Loucy (cell line): ENCODE measurements around the gene DUS2.
"Not testable (repeated sequence)": the region's sequence is repeated elsewhere in the genome, so short reads cannot be mapped to it uniquely, and the experiment has no call there.

ENCODE experiments used
- H2AFZ ChIP-seq: fragments of 200-600 bp; sonication (generic); 2 replicates; pipeline ENCODE4 v1.6.0; 2016; ENCODE audit warnings: antibody characterized with exemption, mild to moderate bottlenecking, low read length, moderate library complexity
- H3F3A ChIP-seq: fragments of 200-600 bp; 2 replicates; pipeline ENCODE4 v1.6.0; 2016; ENCODE audit warnings: antibody characterized with exemption, low read depth, mild to moderate bottlenecking
- H3K27me3 ChIP-seq: fragments of 200-600 bp; sonication (generic); 2 replicates; pipeline ENCODE4 v1.6.1; 2014; ENCODE audit warnings: low read length, mild to moderate bottlenecking; ENCODE audit not compliant: insufficient read depth, poor library complexity, severe bottlenecking
- H3K36me3 ChIP-seq: fragments of 200-600 bp; sonication (generic); 2 replicates; pipeline ENCODE4 v1.6.1; 2016; ENCODE audit warnings: low read length; ENCODE audit not compliant: insufficient read depth
- H3K4me1 ChIP-seq: fragments of 200-600 bp; sonication (generic); 2 replicates; pipeline ENCODE4 v1.5.1; 2014; ENCODE audit warnings: low read length, mild to moderate bottlenecking; ENCODE audit not compliant: insufficient read depth, poor library complexity, severe bottlenecking
- H3K4me2 ChIP-seq: fragments of 200-600 bp; sonication (generic); 2 replicates; pipeline ENCODE4 v1.6.0; 2014; ENCODE audit warnings: antibody characterized with exemption, low read length, low read depth, mild to moderate bottlenecking; ENCODE audit not compliant: poor library complexity, severe bottlenecking
- H3K4me3 ChIP-seq: fragments of 200-600 bp; sonication (generic); 2 replicates; pipeline ENCODE4 v1.5.1; 2014; ENCODE audit warnings: low read length, mild to moderate bottlenecking, mixed read lengths; ENCODE audit not compliant: poor library complexity, severe bottlenecking
- H3K79me2 ChIP-seq: fragments of 200-600 bp; sonication (generic); 2 replicates; pipeline ENCODE4 v1.6.1; 2014; ENCODE audit warnings: low read length; ENCODE audit not compliant: insufficient read depth
- H3K9ac ChIP-seq: fragments of 200-600 bp; sonication (generic); 2 replicates; pipeline ENCODE4 v1.6.0; 2014; ENCODE audit warnings: mild to moderate bottlenecking, low read depth, low read length, moderate library complexity; ENCODE audit not compliant: poor library complexity, severe bottlenecking
- H3K9me2 ChIP-seq: fragments of 200-600 bp; sonication (generic); replicated peaks from 2 replicates; pipeline ENCODE4 v1.6.1; 2016; ENCODE audit warnings: low read depth, low read length, mixed read lengths
- H3K9me3 ChIP-seq: fragments of 200-600 bp; sonication (generic); 2 replicates; pipeline ENCODE4 v1.6.1; 2014; ENCODE audit warnings: mild to moderate bottlenecking, antibody characterized with exemption, low read length, low read depth; ENCODE audit not compliant: insufficient read depth
- H4K20me1 ChIP-seq: fragments of 200-600 bp; sonication (generic); 2 replicates; pipeline ENCODE4 v1.6.0; 2014; ENCODE audit warnings: antibody characterized with exemption, low read length, mild to moderate bottlenecking; ENCODE audit not compliant: insufficient read depth, poor library complexity, severe bottlenecking
- EZH2phosphoT487 ChIP-seq: fragments of 200-600 bp; IDR thresholded peaks from 2 replicates; pipeline ENCODE4 v1.6.1; 2018; ENCODE audit warnings: antibody characterized with exemption, mild to moderate bottlenecking, moderate library complexity, borderline replicate concordance
- TF ChIP-seq, protein P1 (sequence below): fragments of 200-600 bp; sonication (generic); conservative IDR thresholded peaks from 2 replicates; pipeline ENCODE4 v1.5.1; 2014; ENCODE audit warnings: mild to moderate bottlenecking, antibody characterized with exemption, low read length

DUS2 gene

DNA sequence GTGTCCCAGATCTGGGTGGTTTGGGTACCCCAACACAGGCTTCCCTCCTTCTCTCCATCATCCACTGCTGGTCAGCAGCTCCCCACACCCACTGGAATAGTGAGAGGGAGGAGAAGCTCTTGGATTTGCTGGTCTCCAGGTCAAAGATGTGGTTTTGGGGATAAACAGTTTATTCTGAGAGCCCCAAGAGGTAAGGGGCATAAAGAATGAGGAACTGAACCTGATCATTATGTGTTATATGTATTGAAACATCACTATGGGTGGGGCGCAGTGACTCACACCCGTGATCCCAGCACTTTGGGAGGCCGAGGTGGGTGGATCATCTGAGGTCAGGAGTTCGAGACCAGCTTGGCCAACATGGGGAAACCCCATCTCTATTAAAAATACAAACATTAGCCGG, 27.7 kb upstream of the DUS2 start:
- H3K4me1 ChIP-seq: peaks cover 22% of the 10 kb centered on the region
- H3K9ac ChIP-seq: no peak overlapping the region
- no peaks in the 10 kb centered on the region for H3K27me3 ChIP-seq
- H3K9me3 ChIP-seq: no peaks in the 10 kb centered on the region
- H3K79me2 ChIP-seq: no peaks in the 10 kb centered on the region
- H2AFZ ChIP-seq: no peak overlapping the region
- H3F3A ChIP-seq: peaks cover 11% of the 10 kb centered on the region; the same call in 1 of the 2 replicates
- no peak overlapping the region for H3K4me2 ChIP-seq
- no peak overlapping the region for H3K4me3 ChIP-seq
- TF ChIP-seq, protein P1, sequence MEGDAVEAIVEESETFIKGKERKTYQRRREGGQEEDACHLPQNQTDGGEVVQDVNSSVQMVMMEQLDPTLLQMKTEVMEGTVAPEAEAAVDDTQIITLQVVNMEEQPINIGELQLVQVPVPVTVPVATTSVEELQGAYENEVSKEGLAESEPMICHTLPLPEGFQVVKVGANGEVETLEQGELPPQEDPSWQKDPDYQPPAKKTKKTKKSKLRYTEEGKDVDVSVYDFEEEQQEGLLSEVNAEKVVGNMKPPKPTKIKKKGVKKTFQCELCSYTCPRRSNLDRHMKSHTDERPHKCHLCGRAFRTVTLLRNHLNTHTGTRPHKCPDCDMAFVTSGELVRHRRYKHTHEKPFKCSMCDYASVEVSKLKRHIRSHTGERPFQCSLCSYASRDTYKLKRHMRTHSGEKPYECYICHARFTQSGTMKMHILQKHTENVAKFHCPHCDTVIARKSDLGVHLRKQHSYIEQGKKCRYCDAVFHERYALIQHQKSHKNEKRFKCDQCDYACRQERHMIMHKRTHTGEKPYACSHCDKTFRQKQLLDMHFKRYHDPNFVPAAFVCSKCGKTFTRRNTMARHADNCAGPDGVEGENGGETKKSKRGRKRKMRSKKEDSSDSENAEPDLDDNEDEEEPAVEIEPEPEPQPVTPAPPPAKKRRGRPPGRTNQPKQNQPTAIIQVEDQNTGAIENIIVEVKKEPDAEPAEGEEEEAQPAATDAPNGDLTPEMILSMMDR: no peak
- TF ChIP-seq EZH2phosphoT487: no peak
- no peaks in the 10 kb centered on the region for H3K9me2 ChIP-seq
- no peaks in the 10 kb centered on the region for H3K36me3 ChIP-seq
- H4K20me1 ChIP-seq: no peaks in the 10 kb centered on the region

DNA sequence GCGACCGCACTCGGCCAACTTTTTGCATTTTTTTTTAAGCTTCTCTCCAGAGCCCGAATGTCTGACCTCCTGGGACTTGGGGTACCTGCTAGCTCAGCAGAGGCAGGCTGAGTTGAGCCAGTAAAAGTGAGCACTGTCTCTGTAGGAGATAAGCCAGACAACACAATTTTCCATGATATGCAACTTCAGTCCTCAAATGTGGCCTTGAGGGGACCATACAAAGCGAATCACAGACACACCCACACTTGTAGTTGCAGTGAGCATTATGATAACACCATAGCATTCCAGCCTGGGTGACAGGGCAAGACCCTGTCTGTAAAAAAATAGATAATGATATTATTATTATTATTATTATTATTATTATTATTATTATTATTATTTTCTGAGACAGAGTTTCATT, 26.4 kb upstream of the DUS2 start:
- no peak overlapping the region for H2AFZ ChIP-seq
- H3F3A ChIP-seq: peaks cover 11% of the 10 kb centered on the region; the same call in 1 of the 2 replicates
- peaks cover 25% of the 10 kb centered on the region for H3K4me1 ChIP-seq
- H3K27me3 ChIP-seq: no peaks in the 10 kb centered on the region
- no peaks in the 10 kb centered on the region for H3K9me3 ChIP-seq
- no peaks in the 10 kb centered on the region for H3K9me2 ChIP-seq
- no peak overlapping the region for H3K4me2 ChIP-seq
- no peaks in the 10 kb centered on the region for H3K36me3 ChIP-seq
- H3K9ac ChIP-seq: no peak overlapping the region
- no peaks in the 10 kb centered on the region for H4K20me1 ChIP-seq
- H3K4me3 ChIP-seq: no peak overlapping the region
- no peaks in the 10 kb centered on the region for H3K79me2 ChIP-seq
- no peak for TF ChIP-seq EZH2phosphoT487
- TF ChIP-seq, protein P1: no peak

DNA sequence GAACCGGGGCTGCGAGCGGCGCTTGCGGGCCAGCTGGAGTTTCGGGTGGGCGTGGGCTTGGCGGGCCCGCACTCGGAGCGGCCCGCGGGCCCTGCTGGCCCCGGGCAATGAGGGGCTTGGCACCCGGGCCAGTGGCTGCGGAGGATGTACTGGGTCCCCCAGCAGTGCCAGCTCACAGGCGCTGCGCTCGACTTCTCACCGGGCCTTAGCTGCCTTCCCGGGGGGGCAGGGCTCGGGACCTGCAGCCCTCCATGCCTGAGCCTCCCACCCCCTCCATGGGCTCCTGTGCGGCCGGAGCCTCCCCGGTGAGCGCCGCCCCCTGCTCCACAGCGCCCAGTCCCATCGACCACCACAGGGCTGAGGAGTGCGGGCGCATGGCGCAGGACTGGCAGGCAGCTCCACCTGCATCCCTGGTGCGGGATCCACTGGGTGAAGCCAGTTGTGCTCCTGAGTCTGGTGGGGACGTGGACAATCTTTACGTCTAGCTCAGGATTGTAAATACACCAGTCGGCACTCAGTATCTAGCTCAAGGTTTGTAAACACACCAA, 24.8 kb upstream of the DUS2 start:
- H3K27me3 ChIP-seq, H3K9me3 ChIP-seq, H3K36me3 ChIP-seq, H3K79me2 ChIP-seq, H2AFZ ChIP-seq, H3K9me2 ChIP-seq, H4K20me1 ChIP-seq: not testable (repeated sequence)
- Histone ChIP-seq H3K9ac (peak overlapping the region; percentile 42), H3K4me1 (peaks cover 25% of the 10 kb centered on the region), H3K4me3 (peak overlapping the region; percentile 70), H3F3A (peaks cover 11% of the 10 kb centered on the region; the same call in 1 of the 2 replicates), H3K4me2 (peak overlapping the region; percentile 72)

DNA sequence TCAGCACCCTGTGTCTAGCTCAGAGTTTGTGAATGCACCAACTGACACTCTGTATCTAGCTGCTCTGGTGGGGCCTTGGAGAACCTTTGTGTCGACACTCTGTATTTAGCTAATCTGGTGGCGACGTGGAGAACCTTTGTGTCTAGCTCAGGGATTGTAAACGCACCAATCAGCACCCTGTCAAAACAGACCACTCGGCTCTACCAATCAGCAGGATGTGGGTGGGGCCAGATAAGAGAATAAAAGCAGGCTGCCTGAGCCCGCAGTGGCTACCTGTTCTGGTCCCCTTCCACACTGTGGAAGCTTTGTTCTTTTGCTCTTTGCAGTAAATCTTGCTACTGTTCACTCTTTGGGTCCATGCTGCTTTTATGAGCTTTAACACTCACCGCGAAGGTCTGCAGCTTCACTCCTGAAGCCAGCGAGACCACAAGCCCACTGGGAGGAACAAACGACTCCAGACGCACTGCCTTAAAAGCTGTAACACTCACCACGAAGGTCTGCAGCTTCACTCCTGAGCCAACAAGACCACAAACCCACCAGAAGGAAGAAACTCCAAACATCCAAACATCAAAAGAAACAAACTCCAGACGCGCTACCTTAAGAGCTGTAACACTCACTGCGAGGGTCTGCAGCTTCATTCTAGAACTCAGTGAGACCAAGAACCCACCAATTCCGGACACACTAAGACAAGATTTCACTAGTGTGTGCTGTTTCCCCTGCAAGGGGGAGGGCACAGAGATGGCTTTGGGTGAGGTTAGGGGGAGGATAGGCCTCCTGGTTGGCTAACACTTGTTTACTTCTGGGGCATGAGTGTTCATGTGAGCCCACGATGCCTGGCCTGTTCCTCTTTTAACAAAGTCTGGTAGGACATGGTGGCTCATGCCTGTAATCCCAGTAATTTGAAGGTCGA, 24.1 kb upstream of the DUS2 start, which contains the start of gene DPEP2:
Gene DPEP2, minus strand, starts transcription at position 706 of the 910 bp plus-strand sequence. CDS start 6,272 bp downstream, outside the sequence.
- Histone ChIP-seq H3F3A (peaks cover 11% of the 10 kb centered on the region; the same call in 1 of the 2 replicates), H3K9ac (peak within 1 kb of the TSS; percentile 69), H3K4me1 (peaks cover 18% of the 10 kb centered on the region), H2AFZ (peak within 1 kb of the TSS; percentile 16), H3K4me3 (peak within 1 kb of the TSS; percentile 70), H3K4me2 (peak within 1 kb of the TSS; percentile 72)
- not testable (repeated sequence) for H3K36me3 ChIP-seq, H3K79me2 ChIP-seq, H4K20me1 ChIP-seq, H3K9me3 ChIP-seq, H3K9me2 ChIP-seq, H3K27me3 ChIP-seq
